Erythroblast (primary cell): Measurements from ENCODE around the gene MEIS1.

Experiments used
- DNase-seq, 2 experiments: peaks; one replicate each; lab custom pipeline; 2025; lab: John Stamatoyannopoulos, UW
- GATA1 ChIP-seq: IDR thresholded peaks from 2 replicates; pipeline ENCODE4 v1.6.1; 2011; ENCODE audit warnings: low read depth, mild to moderate bottlenecking, control low read depth, low read length, moderate library complexity
- POLR2A ChIP-seq: IDR thresholded peaks from 2 replicates; pipeline ENCODE4 v1.6.1; 2011; ENCODE audit warnings: mild to moderate bottlenecking, low read length

MEIS1 gene

DNA sequence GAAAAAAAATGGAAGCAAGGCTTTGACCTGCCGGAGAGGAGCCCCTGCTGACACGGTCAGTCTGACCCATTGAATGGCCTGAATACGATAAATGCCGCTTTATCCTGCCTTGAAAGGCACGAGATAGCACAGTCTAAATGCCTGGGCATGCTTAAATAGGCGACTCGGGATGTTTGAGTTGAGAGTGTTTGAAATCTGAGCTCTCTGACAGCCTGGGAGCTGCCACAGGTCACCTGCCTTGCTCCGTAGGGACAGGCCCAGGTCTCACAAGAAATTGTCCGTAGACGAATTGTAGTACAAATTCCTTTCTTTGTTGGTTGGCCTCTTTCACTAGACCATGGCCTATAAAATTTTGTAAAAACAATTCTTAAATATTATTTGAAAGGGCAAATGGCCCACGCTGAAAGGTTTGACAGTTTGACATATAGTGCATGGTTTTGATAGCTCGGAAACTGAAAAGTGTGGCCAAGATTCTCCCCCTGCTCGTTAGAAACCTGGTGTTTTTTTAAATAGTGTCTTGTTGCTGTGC, 72.8 kb downstream of the MEIS1 start:
- no peak for TF ChIP-seq GATA1
- no peak for TF ChIP-seq POLR2A
- no peak for DNase-seq

GRCh38 chr2:66508484-66509071, 73.7 kb downstream of the MEIS1 start:
- TF ChIP-seq POLR2A = no peak
- TF ChIP-seq GATA1 = no peak
- no peak for DNase-seq

DNA sequence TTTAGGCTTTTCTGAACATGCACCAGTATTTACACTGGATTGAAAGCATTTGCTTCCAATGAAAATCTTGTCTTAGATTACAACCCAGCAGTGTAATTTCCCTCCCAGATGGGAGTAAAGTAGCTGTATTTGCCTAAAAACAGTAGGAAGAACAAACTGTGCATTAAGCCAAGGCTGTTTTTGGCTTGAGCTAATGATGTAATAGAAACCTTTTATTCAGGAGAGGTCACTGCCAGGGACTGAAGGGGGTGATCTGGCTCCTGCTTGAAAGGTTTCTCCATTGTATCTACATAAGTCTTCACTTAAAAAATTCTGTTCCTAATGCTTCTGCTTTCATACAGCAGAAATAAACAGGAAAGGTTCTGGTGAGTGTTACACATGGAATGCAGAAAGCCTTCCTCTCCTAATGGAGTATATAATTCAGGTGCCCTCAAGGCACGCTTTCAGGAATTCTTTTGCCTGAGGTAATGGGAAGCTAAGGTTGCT, 74.4 kb downstream of the MEIS1 start:
- DNase-seq = no peak
- TF ChIP-seq POLR2A (no peak), GATA1 (no peak)

DNA sequence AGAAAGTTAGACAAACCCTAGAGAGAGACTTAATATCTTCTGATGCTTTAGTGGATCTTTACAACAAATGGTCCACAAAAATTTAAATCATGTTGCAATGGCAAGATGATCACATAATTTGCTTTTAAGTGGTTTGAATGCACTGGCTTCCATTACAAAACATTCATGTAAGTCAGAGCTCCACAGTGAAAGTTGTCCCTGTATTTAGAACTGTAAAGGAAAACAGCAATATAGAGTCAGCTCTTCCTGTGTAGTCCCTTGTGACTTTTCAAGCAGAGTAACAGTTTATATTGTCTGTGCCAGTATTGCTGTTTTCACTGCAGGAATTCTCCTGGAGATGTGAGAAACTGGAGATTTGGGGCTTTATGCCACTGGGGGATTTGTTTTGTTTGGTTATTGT, 77.7 kb downstream of the MEIS1 start:
- no peak for DNase-seq
- TF ChIP-seq POLR2A (no peak), GATA1 (no peak)

- no peak for DNase-seq
- TF ChIP-seq POLR2A = no peak
- no peak for TF ChIP-seq GATA1
Observed at GRCh38 chr2:66515743-66516142, 80.8 kb downstream of the MEIS1 start.

DNA sequence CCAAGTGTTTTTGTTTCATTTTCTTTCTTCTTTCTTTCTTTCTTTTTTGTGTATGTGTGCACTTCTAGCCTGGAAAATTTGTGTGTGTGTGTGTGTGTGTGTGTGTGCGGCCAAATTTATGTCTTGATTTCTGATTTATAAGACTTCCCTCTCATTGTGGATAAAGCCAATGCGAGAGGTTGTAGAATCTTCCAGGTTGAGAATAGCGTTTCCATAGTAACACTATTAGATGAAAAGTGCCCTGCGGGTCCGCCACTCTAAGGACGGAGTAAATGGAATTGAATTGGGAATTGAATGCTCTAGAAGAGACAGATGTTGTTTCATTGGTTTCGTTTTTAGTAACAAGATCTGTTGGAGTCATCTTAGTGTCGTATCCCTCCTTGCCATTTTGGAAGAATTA, 81.6 kb downstream of the MEIS1 start:
- DNase-seq = no peak
- TF ChIP-seq GATA1 = no peak
- no peak for TF ChIP-seq POLR2A

- no peak for TF ChIP-seq POLR2A
- no peak for TF ChIP-seq GATA1
- DNase-seq = no peak
Observed at GRCh38 chr2:66517772-66518171, 82.8 kb downstream of the MEIS1 start.

- no peak for DNase-seq
- TF ChIP-seq POLR2A (no peak), GATA1 (no peak)
Observed at GRCh38 chr2:66519264-66519843, 84.4 kb downstream of the MEIS1 start.

- TF ChIP-seq POLR2A = no peak
- no peak for TF ChIP-seq GATA1
Observed at GRCh38 chr2:66521291-66521922, 86.5 kb downstream of the MEIS1 start.

GRCh38 chr2:66522611-66523376, 87.9 kb downstream of the MEIS1 start:
- TF ChIP-seq GATA1 (no peak), POLR2A (no peak)
- no peak for DNase-seq

More at GRCh38 chr2:66521291-66521922, 86.5 kb downstream of the MEIS1 start:
- no peak for DNase-seq

- no peak for DNase-seq
- TF ChIP-seq GATA1 (no peak), POLR2A (no peak)
Observed at GRCh38 chr2:66523377-66523969, 88.5 kb downstream of the MEIS1 start.

DNA sequence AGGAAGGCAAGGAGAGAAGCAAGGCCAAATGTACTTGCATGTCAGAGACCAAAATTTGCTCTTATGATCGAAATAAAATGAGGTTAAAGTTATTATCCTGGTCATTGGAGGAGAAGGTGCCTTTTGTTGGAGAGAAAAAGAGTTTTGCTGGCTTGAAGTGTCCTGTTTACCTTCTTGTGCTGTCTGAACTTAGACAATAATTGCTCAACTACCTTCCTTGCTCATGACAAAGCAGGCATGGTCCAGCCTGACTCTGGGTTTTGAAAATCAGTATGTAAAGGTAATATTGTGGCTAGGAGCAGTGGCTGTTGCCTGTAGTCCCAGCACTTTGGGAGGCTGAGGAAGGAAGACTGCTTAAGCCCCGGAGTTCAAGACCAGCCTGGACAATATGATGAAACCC, 89.1 kb downstream of the MEIS1 start:
- TF ChIP-seq GATA1 (no peak), POLR2A (no peak)
- DNase-seq = no peak

- no peak for TF ChIP-seq POLR2A
- DNase-seq = no peak
Observed at GRCh38 chr2:66525606-66526005, 90.7 kb downstream of the MEIS1 start.
